IMR-90 (cell line): ENCODE results near the gene NCOA7. TPM values are rescaled to one million over a fixed set of nuclear protein-coding genes. Genes with fewer than 3 reads are reported as not detected.

Experiments used
- ATAC-seq: fragments of 200-7000 bp; cut with Tn5 transposase; 2 replicates; pipeline ENCODE4 v1.9.1; 2020; ENCODE audit warnings: low read depth, mild to moderate bottlenecking, moderate library complexity
- BruUV-seq: library from RNA; stranded (reverse); fragments of 400-500 nt; replicated peaks from 2 replicates; lab custom pipeline; 2021; lab: Mats Ljungman, UMichigan
- CTCF ChIA-PET: fragments of 300-600 bp; formaldehyde crosslinking; extraction: SDS; loops from one replicate; lab custom pipeline; 2021; ENCODE audit warnings: antibody characterized with exemption; lab: Yijun Ruan, JAX
- POLR2A ChIA-PET: fragments of 300-600 bp; sonication (Branson Sonifier 250); formaldehyde crosslinking; loops from one replicate; lab custom pipeline; 2022; ENCODE audit warnings: antibody characterized with exemption; ENCODE audit not compliant: unreplicated experiment; lab: Charles Lee
- DNase-seq: peaks from one replicate; pipeline ENCODE4 v3.0.0; 2013
- H2AFZ ChIP-seq: replicated peaks from 2 replicates; pipeline ENCODE3; 2013; ENCODE audit warnings: low read length, mild to moderate bottlenecking; ENCODE audit not compliant: poor library complexity
- H2AK5ac ChIP-seq: 2 replicates; pipeline ENCODE4 v1.6.1; 2013; ENCODE audit warnings: low read depth, low read length, inconsistent platforms
- H2AK9ac ChIP-seq: replicated peaks from 2 replicates; pipeline ENCODE3; 2013; ENCODE audit warnings: mild to moderate bottlenecking, low read depth, low read length, moderate library complexity; ENCODE audit not compliant: poor library complexity
- H2BK120ac ChIP-seq: 2 replicates; pipeline ENCODE4 v1.6.1; 2013; ENCODE audit warnings: low read depth, low read length, inconsistent platforms
- H2BK15ac ChIP-seq: 3 replicates; pipeline ENCODE4 v1.6.1; 2013; ENCODE audit warnings: low read depth, low read length, inconsistent platforms
- H2BK20ac ChIP-seq: 2 replicates; pipeline ENCODE4 v1.6.1; 2013; ENCODE audit warnings: low read depth, mild to moderate bottlenecking, inconsistent platforms, low read length, moderate library complexity
- H2BK5ac ChIP-seq: 2 replicates; pipeline ENCODE4 v1.6.1; 2013; ENCODE audit warnings: mild to moderate bottlenecking, low read depth, low read length, inconsistent platforms; ENCODE audit not compliant: poor library complexity, severe bottlenecking
- H3K14ac ChIP-seq: replicated peaks from 2 replicates; pipeline ENCODE4 v1.6.1; 2013; ENCODE audit warnings: low read depth, low read length, inconsistent platforms
- H3K18ac ChIP-seq: 2 replicates; pipeline ENCODE4 v1.6.1; 2013; ENCODE audit warnings: low read depth, low read length, control low read depth
- H3K23ac ChIP-seq: 2 replicates; pipeline ENCODE4 v1.6.1; 2013; ENCODE audit warnings: low read depth, low read length, inconsistent platforms
- H3K27ac ChIP-seq: 2 replicates; pipeline ENCODE4 v1.5.1; 2013; ENCODE audit warnings: mild to moderate bottlenecking, control low read depth, low read length; ENCODE audit not compliant: insufficient read depth
- H3K27me3 ChIP-seq: 2 replicates; pipeline ENCODE4 v1.6.1; 2013; ENCODE audit warnings: low read length; ENCODE audit not compliant: control insufficient read depth, insufficient read depth
- H3K36me3 ChIP-seq: 2 replicates; pipeline ENCODE4 v1.6.1; 2013; ENCODE audit warnings: low read length, mixed read lengths; ENCODE audit not compliant: control insufficient read depth, insufficient read depth
- H3K4ac ChIP-seq: 2 replicates; pipeline ENCODE4 v1.6.1; 2013; ENCODE audit warnings: low read depth, low read length, inconsistent platforms
- H3K4me1 ChIP-seq: 2 replicates; pipeline ENCODE4 v1.6.1; 2013; ENCODE audit warnings: low read length, mixed read lengths; ENCODE audit not compliant: control insufficient read depth, insufficient read depth
- H3K4me2 ChIP-seq: 2 replicates; pipeline ENCODE4 v1.6.1; 2013; ENCODE audit warnings: low read depth, mild to moderate bottlenecking, control low read depth, low read length, moderate library complexity
- H3K4me3 ChIP-seq: 2 replicates; pipeline ENCODE4 v1.5.1; 2013; ENCODE audit warnings: low read depth, mild to moderate bottlenecking, control low read depth, low read length, moderate library complexity; ENCODE audit not compliant: insufficient read depth
- H3K56ac ChIP-seq: 2 replicates; pipeline ENCODE4 v1.6.1; 2013; ENCODE audit warnings: low read length, inconsistent platforms; ENCODE audit not compliant: insufficient read depth; ENCODE audit errors: extremely low read depth
- H3K79me1 ChIP-seq, 2 experiments: 2 replicates each; pipeline ENCODE4 v1.6.1; 2013; ENCODE audit warnings: low read length in 2 of 2, inconsistent platforms in 1 of 2, low read depth in 1 of 2
- H3K9ac ChIP-seq: 2 replicates; pipeline ENCODE4 v1.6.1; 2013; ENCODE audit warnings: low read depth, low read length, control low read depth
- H3K9me1 ChIP-seq: 2 replicates; pipeline ENCODE4 v1.6.1; 2013; ENCODE audit warnings: low read length, inconsistent platforms; ENCODE audit not compliant: insufficient read depth
- H3K9me3 ChIP-seq: 2 replicates; pipeline ENCODE4 v1.6.1; 2013; ENCODE audit warnings: low read length; ENCODE audit not compliant: control insufficient read depth, insufficient read depth
- H4K20me1 ChIP-seq: 2 replicates; pipeline ENCODE4 v1.6.1; 2013; ENCODE audit warnings: low read length, inconsistent platforms; ENCODE audit not compliant: insufficient read depth
- H4K5ac ChIP-seq: 2 replicates; pipeline ENCODE4 v1.6.1; 2013; ENCODE audit warnings: mild to moderate bottlenecking, low read depth, low read length, control low read depth
- H4K8ac ChIP-seq, 2 experiments: 2 replicates each; pipeline ENCODE4 v1.6.1; 2013; ENCODE audit warnings: low read depth in 2 of 2, low read length in 2 of 2, control low read depth in 1 of 2, inconsistent platforms in 1 of 2
- H4K91ac ChIP-seq: 2 replicates; pipeline ENCODE4 v1.6.1; 2013; ENCODE audit warnings: low read depth, low read length, inconsistent platforms; ENCODE audit not compliant: insufficient read depth
- BHLHE40 ChIP-seq: fragments of 150-350 bp; IDR thresholded peaks from 2 replicates; pipeline ENCODE4 v1.6.1; 2016; ENCODE audit warnings: mild to moderate bottlenecking, low read depth, low read length
- CEBPB ChIP-seq: IDR thresholded peaks from 2 replicates; pipeline ENCODE4 v1.6.1; 2012; ENCODE audit warnings: low read depth, low read length, improper control_type of control experiment
- CHD1 ChIP-seq: IDR thresholded peaks from 2 replicates; pipeline ENCODE4 v1.6.1; 2012; ENCODE audit warnings: low read depth, low read length, improper control_type of control experiment
- CTCF ChIP-seq: conservative IDR thresholded peaks from 2 replicates; pipeline ENCODE4 v1.5.1; 2012; ENCODE audit warnings: mild to moderate bottlenecking, low read depth, low read length, improper control_type of control experiment
- ELK1 ChIP-seq: fragments of 150-350 bp; IDR thresholded peaks from 2 replicates; pipeline ENCODE4 v1.6.1; 2016; ENCODE audit warnings: low read depth, mild to moderate bottlenecking, low read length, moderate library complexity, borderline replicate concordance
- FOS ChIP-seq: fragments of 150-350 bp; IDR thresholded peaks from 2 replicates; pipeline ENCODE4 v1.6.1; 2016; ENCODE audit warnings: low read depth, low read length
- MAFK ChIP-seq: IDR thresholded peaks from 2 replicates; pipeline ENCODE4 v1.6.1; 2012; ENCODE audit warnings: low read depth, low read length, improper control_type of control experiment
- MAZ ChIP-seq: IDR thresholded peaks from 2 replicates; pipeline ENCODE4 v1.6.1; 2012; ENCODE audit warnings: low read depth, mild to moderate bottlenecking, low read length, improper control_type of control experiment, moderate library complexity, borderline replicate concordance
- MXI1 ChIP-seq: IDR thresholded peaks from 2 replicates; pipeline ENCODE4 v1.6.1; 2012; ENCODE audit warnings: low read depth, mild to moderate bottlenecking, low read length, moderate library complexity, borderline replicate concordance
- NFE2L2 ChIP-seq: fragments of 150-350 bp; IDR thresholded peaks from 2 replicates; pipeline ENCODE4 v1.6.1; 2016; ENCODE audit warnings: low read depth, mild to moderate bottlenecking, low read length
- POLR2A ChIP-seq: IDR thresholded peaks from 2 replicates; pipeline ENCODE4 v1.6.1; 2012; ENCODE audit warnings: mild to moderate bottlenecking, low read depth, low read length
- RAD21 ChIP-seq: IDR thresholded peaks from 2 replicates; pipeline ENCODE4 v1.6.1; 2012; ENCODE audit warnings: low read length, improper control_type of control experiment
- RCOR1 ChIP-seq: IDR thresholded peaks from 2 replicates; pipeline ENCODE4 v1.6.1; 2012; ENCODE audit warnings: mild to moderate bottlenecking, low read length, improper control_type of control experiment; ENCODE audit not compliant: insufficient replicate concordance
- RFX5 ChIP-seq: IDR thresholded peaks from 2 replicates; pipeline ENCODE4 v1.8.0; 2012; ENCODE audit warnings: low read depth, mild to moderate bottlenecking, low read length, moderate library complexity
- SMC3 ChIP-seq: fragments of 150-350 bp; IDR thresholded peaks from 2 replicates; pipeline ENCODE4 v1.6.1; 2016; ENCODE audit warnings: low read depth, mild to moderate bottlenecking, antibody characterized with exemption, low read length, moderate library complexity
- USF2 ChIP-seq: fragments of 150-350 bp; IDR thresholded peaks from 2 replicates; pipeline ENCODE4 v1.6.1; 2017; ENCODE audit warnings: mild to moderate bottlenecking, antibody characterized with exemption, low read length, low read depth
- dilution Hi-C: fragments of 300-500 bp; cut with HindIII; formaldehyde crosslinking; loops from one replicate; pipeline ENCODE4 v1.14.3; 2018; ENCODE audit warnings: low sequenced_read_pairs; ENCODE audit not compliant: unreplicated experiment
- in situ Hi-C: fragments of 300-500 bp; cut with MboI; formaldehyde crosslinking; loops from 3 replicates; pipeline ENCODE4 v1.14.3; 2019; ENCODE audit warnings: low sequenced_read_pairs, inconsistent platforms, mixed read lengths
- intact Hi-C: fragments of 100-400 bp; cut with micrococcal nuclease; formaldehyde crosslinking; loops from 2 replicates; pipeline ENCODE4 v1.10.0; 2022
- polyA plus RNA-seq, 3 experiments: library from polyadenylated mRNA; depleted of rRNA; stranded (reverse); fragments of >200 nt; gene quantifications; 2 replicates each; pipeline ENCODE4 v1.2.3, GENCODE V29; 2012; ENCODE audit warnings: low replicate concordance in 1 of 3
- total RNA-seq: library from RNA; depleted of rRNA; stranded (reverse); fragments of >200 nt; gene quantifications from 2 replicates; pipeline ENCODE4 v1.2.3, GENCODE V29; 2012

Gene NCOA7
- total and polyA plus RNA-seq, 2 of the 4 experiments (the other 2 are of a cell fraction), result 12.6 to 12.9 TPM

GRCh38 chr6:125804264-125804663, 13.5 kb downstream of the NCOA7 start:
- no peak overlapping the region for H4K5ac ChIP-seq
- peaks cover 7% of the 10 kb centered on the region for H3K9me1 ChIP-seq
- H4K20me1 ChIP-seq, result no peaks in the 10 kb centered on the region
- intact Hi-C loops, result no loop called here
- H3K4me1 ChIP-seq, result peaks cover 9% of the 10 kb centered on the region
- H2BK20ac ChIP-seq, result no peak overlapping the region
- H4K91ac ChIP-seq, result no peak overlapping the region
- no peak overlapping the region for H2AK5ac ChIP-seq
- H2BK5ac ChIP-seq, result no peak overlapping the region
- H3K27me3 ChIP-seq, result no peaks in the 10 kb centered on the region
- H3K23ac ChIP-seq, result no peak overlapping the region
- H2BK120ac ChIP-seq, result no peak overlapping the region
- no peak overlapping the region for H2BK15ac ChIP-seq
- no peak overlapping the region for H2AFZ ChIP-seq
- no peak overlapping the region for H3K18ac ChIP-seq
- H4K8ac ChIP-seq, result no peak overlapping the region
- 0 out of 2 replicates have a peak overlapping the region, but pooled peaks have one; percentile 24 for H3K4me2 ChIP-seq
- ATAC-seq, result no peak
- TF ChIP-seq MXI1 (no peak), POLR2A (no peak), CTCF (no peak), MAZ (no peak), SMC3 (no peak), CEBPB (no peak), NFE2L2 (no peak), BHLHE40 (no peak), FOS (no peak), RCOR1 (no peak), MAFK (no peak), USF2 (no peak), CHD1 (no peak), ELK1 (no peak), RAD21 (no peak), RFX5 (no peak)
- H3K9ac ChIP-seq, result no peak overlapping the region
- H3K79me1 ChIP-seq, result peaks cover 2 to 16% of the 10 kb centered on the region in 2 experiments; a peak in 3 of 4 replicates
- no peaks in the 10 kb centered on the region for H3K9me3 ChIP-seq
- no peak overlapping the region for H3K27ac ChIP-seq
- ChIA-PET CTCF (no interaction called here), POLR2A (no interaction called here)
- BruUV-seq, result no TSS peak
- H3K36me3 ChIP-seq, result 0 out of 2 replicates have a peak, but pooled peaks cover 1% of the 10 kb centered on the region
- no peak for DNase-seq
- no peak overlapping the region for H3K4ac ChIP-seq
- no peak overlapping the region for H3K4me3 ChIP-seq
- H3K14ac ChIP-seq, result no peak overlapping the region
- H3K56ac ChIP-seq, result no peak overlapping the region
- dilution Hi-C loops, result no loop called here
- no peak overlapping the region for H2AK9ac ChIP-seq
- in situ Hi-C loops, result no loop called here
